HCT116 (cell line): ENCODE data around the gene ANKRD44. TPM values are rescaled to one million over a fixed set of nuclear protein-coding genes. Genes with fewer than 3 reads are reported as not detected.

Experiments
- ATAC-seq: fragments of 200-7000 bp; cut with Tn5 transposase; 2 replicates; pipeline ENCODE4 v1.9.1; 2020; ENCODE audit warnings: mild to moderate bottlenecking, moderate library complexity
- BruUV-seq: library from RNA; stranded (reverse); fragments of 400-500 nt; replicated peaks from 2 replicates; lab custom pipeline; 2021; lab: Mats Ljungman, UMichigan
- CTCF ChIA-PET: fragments of 300-600 bp; sonication (Branson Sonifier 250); formaldehyde crosslinking; loops from one replicate; lab custom pipeline; 2021; ENCODE audit warnings: antibody characterized with exemption; lab: Charles Lee
- POLR2A ChIA-PET: fragments of 300-600, 350-600 bp; sonication (Branson Sonifier 250); formaldehyde crosslinking; loops from one replicate; lab custom pipeline; 2021; ENCODE audit warnings: antibody characterized with exemption; lab: Charles Lee
- RAD21 ChIA-PET, 2 experiments: fragments of 300-600 bp; sonication (Branson Sonifier 250); formaldehyde crosslinking; loops; one replicate each; lab custom pipeline; 2023; ENCODE audit warnings: low total read pairs in 2 of 2; ENCODE audit not compliant: uncharacterized antibody in 2 of 2, unreplicated experiment in 2 of 2, low non-redundant PET in 1 of 2; lab: Charles Lee
- DNase-seq: peaks from one replicate; pipeline ENCODE4 v3.0.0-alpha.2; 2010; ENCODE audit warnings: low read depth, low spot score
- H2AFZ ChIP-seq: fragments of 200-600 bp; shearing (Covaris generic), sonication (generic); 2 replicates; pipeline ENCODE4 v1.6.1; 2017; ENCODE audit warnings: low read depth, mixed run types, mixed read lengths, antibody characterized with exemption, low read length; ENCODE audit not compliant: poor library complexity, severe bottlenecking
- H3K27ac ChIP-seq: 2 replicates; pipeline ENCODE4 v1.5.1; 2012; ENCODE audit warnings: low read depth, low read length
- H3K27me3 ChIP-seq: fragments of 200-600 bp; sonication (generic); 2 replicates; pipeline ENCODE4 v1.6.1; 2016; ENCODE audit warnings: mixed run types, low read length, mixed read lengths; ENCODE audit not compliant: insufficient read depth
- H3K36me3 ChIP-seq, 2 experiments: fragments of 200-500 bp in 1 of 2; fragments of 200-600 bp in 1 of 2; sonication (Bioruptor generic) in 1 of 2; sonication (generic) in 1 of 2; 2 replicates each; pipeline versions ENCODE4 v1.5.1 to v1.6.1; 2014 to 2016; ENCODE audit warnings: low read length in 2 of 2, inconsistent platforms in 1 of 2, mixed read lengths in 1 of 2, mixed run types in 1 of 2; ENCODE audit not compliant: insufficient read depth in 2 of 2, control insufficient read depth in 1 of 2
- H3K4me1 ChIP-seq, 2 experiments: fragments of 200-600 bp in 1 of 2; sonication (generic) in 1 of 2; 2 replicates each; pipeline versions ENCODE4 v1.5.1 to v1.6.1; 2012 to 2017; ENCODE audit warnings: low read length in 2 of 2, inconsistent platforms in 1 of 2, mild to moderate bottlenecking in 1 of 2, mixed read lengths in 1 of 2, mixed run types in 1 of 2, moderate library complexity in 1 of 2; ENCODE audit not compliant: insufficient read depth in 2 of 2, control insufficient read depth in 1 of 2
- H3K4me2 ChIP-seq: fragments of 200-600 bp; sonication (generic); 2 replicates; pipeline ENCODE4 v1.6.1; 2017; ENCODE audit warnings: mixed run types, low read length, mixed read lengths
- H3K4me3 ChIP-seq, 2 experiments: fragments of 200-600 bp in 1 of 2; sonication (generic) in 1 of 2; replicated peaks in 1 of 2; 2 replicates each; pipeline ENCODE4 v1.5.1; 2011 to 2016; ENCODE audit warnings: low read length in 2 of 2, control low read depth in 1 of 2, low read depth in 1 of 2, mild to moderate bottlenecking in 1 of 2, mixed read lengths in 1 of 2, mixed run types in 1 of 2
- H3K79me2 ChIP-seq: fragments of 200-600 bp; sonication (generic); 2 replicates; pipeline ENCODE4 v1.6.1; 2017; ENCODE audit warnings: mild to moderate bottlenecking, mixed run types, low read length, moderate library complexity, mixed read lengths; ENCODE audit not compliant: insufficient read depth
- H3K9ac ChIP-seq: fragments of 200-600 bp; sonication (generic); 2 replicates; pipeline ENCODE4 v1.6.1; 2016; ENCODE audit warnings: low read length, mixed read lengths
- H3K9me2 ChIP-seq: fragments of 200-600 bp; sonication (generic), shearing (Covaris generic); 2 replicates; pipeline ENCODE4 v1.6.1; 2017; ENCODE audit warnings: mixed run types, mild to moderate bottlenecking, moderate library complexity; ENCODE audit not compliant: insufficient read depth
- H3K9me3 ChIP-seq, 2 experiments: fragments of 200-500 bp in 1 of 2; fragments of 200-600 bp in 1 of 2; sonication (Bioruptor generic) in 1 of 2; sonication (generic) in 1 of 2; 2 replicates each; pipeline ENCODE4 v1.6.1; 2014 to 2017; ENCODE audit warnings: low read length in 2 of 2, mixed read lengths in 2 of 2, inconsistent platforms in 1 of 2, low read depth in 1 of 2, mild to moderate bottlenecking in 1 of 2, mixed run types in 1 of 2, moderate library complexity in 1 of 2; ENCODE audit not compliant: control insufficient read depth in 1 of 2, insufficient read depth in 1 of 2
- H4K20me1 ChIP-seq: fragments of 200-600 bp; sonication (generic), shearing (Covaris generic); 2 replicates; pipeline ENCODE4 v1.6.1; 2017; ENCODE audit warnings: mixed run types, mild to moderate bottlenecking, moderate library complexity; ENCODE audit not compliant: insufficient read depth
- ELF1 ChIP-seq: IDR thresholded peaks from 2 replicates; pipeline ENCODE4 v1.6.1; 2012; ENCODE audit warnings: low read depth, borderline replicate concordance
- EZH2 ChIP-seq: fragments of 200-600 bp; sonication (generic); IDR thresholded peaks from 2 replicates; pipeline ENCODE4 v1.6.1; 2017; ENCODE audit warnings: antibody characterized with exemption, mixed run types
- POLR2AphosphoS5 ChIP-seq: IDR thresholded peaks from 2 replicates; pipeline ENCODE4 v1.6.1; 2011; ENCODE audit warnings: mild to moderate bottlenecking, low read depth, low read length, moderate library complexity
- REST ChIP-seq: IDR thresholded peaks from 2 replicates; pipeline ENCODE4 v1.6.1; 2012; ENCODE audit warnings: low read depth
- SIN3A ChIP-seq: IDR thresholded peaks from 2 replicates; pipeline ENCODE4 v1.6.1; 2012; ENCODE audit warnings: low read depth
- SRF ChIP-seq: IDR thresholded peaks from 2 replicates; pipeline ENCODE4 v1.6.1; 2012; ENCODE audit warnings: low read depth
- TCF7L2 ChIP-seq: IDR thresholded peaks from 2 replicates; pipeline ENCODE4 v1.7.0; 2011; ENCODE audit warnings: borderline replicate concordance, inconsistent platforms; ENCODE audit not compliant: insufficient read depth, insufficient read length; ENCODE audit errors: extremely low read depth
- ZBTB33 ChIP-seq: IDR thresholded peaks from 2 replicates; pipeline ENCODE4 v1.6.1; 2011; ENCODE audit warnings: mild to moderate bottlenecking, low read length, moderate library complexity; ENCODE audit not compliant: insufficient replicate concordance; ENCODE audit errors: extremely low read depth
- ZNF274 ChIP-seq: fragments of 200-500 bp; sonication (Bioruptor generic); IDR thresholded peaks from 2 replicates; pipeline ENCODE4 v1.6.1; 2014; ENCODE audit warnings: mild to moderate bottlenecking, low read depth, low read length, inconsistent platforms
- intact Hi-C: fragments of 100-400 bp; cut with micrococcal nuclease; formaldehyde crosslinking; loops from 2 replicates; pipeline ENCODE4 v1.10.0; 2022
- total RNA-seq: library from RNA; stranded (reverse); gene quantifications from one replicate; pipeline ENCODE4 v1.2.1, GENCODE V29; 2021; ENCODE audit not compliant: unreplicated experiment
- TF ChIP-seq, protein P1 (sequence below), 3 experiments: fragments of 200-600 bp in 1 of 3; sonication (generic) in 1 of 3; IDR thresholded peaks in 2 of 3; conservative IDR thresholded peaks in 1 of 3; 2 replicates each; pipeline ENCODE4 v1.5.1; 2012 to 2017; ENCODE audit warnings: low read depth in 2 of 3, low read length in 2 of 3, antibody characterized with exemption in 1 of 3, borderline replicate concordance in 1 of 3, control low read depth in 1 of 3, mild to moderate bottlenecking in 1 of 3, mixed read lengths in 1 of 3, mixed run types in 1 of 3, moderate library complexity in 1 of 3; ENCODE audit not compliant: insufficient read depth in 1 of 3

The ANKRD44 gene
- total RNA-seq, 1 experiment from 2014 or later, result 2.7 TPM

DNA sequence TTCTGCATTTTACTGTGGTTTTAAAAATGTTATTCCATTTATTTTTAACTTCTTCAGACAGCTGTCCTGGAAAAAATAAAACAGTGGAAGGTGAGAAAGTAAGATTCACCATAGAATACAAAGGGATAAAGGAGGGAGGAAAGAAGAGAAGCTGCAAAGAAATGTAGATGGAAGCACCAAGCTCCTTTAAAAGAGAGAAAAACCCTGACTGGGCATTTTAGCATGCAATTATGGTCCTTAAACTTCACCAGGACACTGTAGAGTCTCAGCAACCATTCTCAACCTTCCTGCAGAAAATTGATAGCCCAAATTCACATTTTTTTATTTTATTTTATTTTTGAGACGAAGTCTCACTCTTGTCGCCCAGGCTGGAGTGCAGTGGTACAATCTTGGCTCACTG lies 11.6 kb upstream of the ANKRD44 start:
- Histone ChIP-seq H4K20me1 (no peaks in the 10 kb centered on the region), H3K4me1 (no peaks in the 10 kb centered on the region), H3K9me3 (no peaks in the 10 kb centered on the region), H3K4me2 (no peak overlapping the region), H3K9ac (no peak overlapping the region), H3K9me2 (no peaks in the 10 kb centered on the region), H3K27ac (no peak overlapping the region), H3K27me3 (no peaks in the 10 kb centered on the region), H3K4me3 (no peak overlapping the region), H3K79me2 (no peaks in the 10 kb centered on the region), H2AFZ (no peak overlapping the region), H3K36me3 (no peaks in the 10 kb centered on the region)
- no TSS peak for BruUV-seq
- TF ChIP-seq ELF1 (no peak), REST (no peak), TCF7L2 (no peak), ZBTB33 (no peak), ZNF274 (no peak), EZH2 (no peak), SRF (no peak), SIN3A (no peak), POLR2AphosphoS5 (no peak)
- TF ChIP-seq, protein P1, sequence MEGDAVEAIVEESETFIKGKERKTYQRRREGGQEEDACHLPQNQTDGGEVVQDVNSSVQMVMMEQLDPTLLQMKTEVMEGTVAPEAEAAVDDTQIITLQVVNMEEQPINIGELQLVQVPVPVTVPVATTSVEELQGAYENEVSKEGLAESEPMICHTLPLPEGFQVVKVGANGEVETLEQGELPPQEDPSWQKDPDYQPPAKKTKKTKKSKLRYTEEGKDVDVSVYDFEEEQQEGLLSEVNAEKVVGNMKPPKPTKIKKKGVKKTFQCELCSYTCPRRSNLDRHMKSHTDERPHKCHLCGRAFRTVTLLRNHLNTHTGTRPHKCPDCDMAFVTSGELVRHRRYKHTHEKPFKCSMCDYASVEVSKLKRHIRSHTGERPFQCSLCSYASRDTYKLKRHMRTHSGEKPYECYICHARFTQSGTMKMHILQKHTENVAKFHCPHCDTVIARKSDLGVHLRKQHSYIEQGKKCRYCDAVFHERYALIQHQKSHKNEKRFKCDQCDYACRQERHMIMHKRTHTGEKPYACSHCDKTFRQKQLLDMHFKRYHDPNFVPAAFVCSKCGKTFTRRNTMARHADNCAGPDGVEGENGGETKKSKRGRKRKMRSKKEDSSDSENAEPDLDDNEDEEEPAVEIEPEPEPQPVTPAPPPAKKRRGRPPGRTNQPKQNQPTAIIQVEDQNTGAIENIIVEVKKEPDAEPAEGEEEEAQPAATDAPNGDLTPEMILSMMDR (IDR thresholded peaks at IDR 0.05 in 2 of 3, conservative IDR thresholded peaks at IDR 0.05 in 1 of 3; ENCODE audit: borderline replicate concordance in 1 of 3, insufficient read depth in 1 of 3, low read depth in 2 of 3, low read length in 2 of 3), result no peak
- intact Hi-C loops, result no loop called here
- ChIA-PET CTCF (no interaction called here), POLR2A (no interaction called here), RAD21 (no interaction called here)
- ATAC-seq (no peak), DNase-seq (no peak)
